ENCODE results near the gene GCLM. TPM values are rescaled to one million over a fixed set of nuclear protein-coding genes. Genes with fewer than 3 reads are reported as not detected.

GCLM gene
- total and polyA plus RNA-seq, 9 of the 15 experiments (the other 6 are each of a cell fraction or from before 2014, with no cell fraction given): 9.3 to 71.6 (median 24.5) TPM

- no peak for TF ChIP-seq ZNF655 (CRISPR knock-in tag; IDR thresholded peaks at IDR 0.05)
- no peak for TF ChIP-seq NFIX (CRISPR knock-in tag; IDR thresholded peaks at IDR 0.05; ENCODE audit: low read depth)
- no peak for TF ChIP-seq PREB (CRISPR knock-in tag; IDR thresholded peaks at IDR 0.05)
- TF ChIP-seq ZNF778 (CRISPR knock-in tag; IDR thresholded peaks at IDR 0.05): no peak
- TF ChIP-seq JUND (IDR thresholded peaks at IDR 0.05; ENCODE audit: borderline replicate concordance, low read depth, low read length): peak; percentile 90
- TF ChIP-seq JUND (tag; IDR thresholded peaks at IDR 0.05; ENCODE audit: borderline replicate concordance, low read depth, low read length): peak; percentile 86; the same call in 1 of the 3 replicates
- TF ChIP-seq BRF2 (IDR thresholded peaks at IDR 0.05; ENCODE audit: borderline replicate concordance, insufficient read depth, insufficient read length): no peak
- TF ChIP-seq SRSF9 (IDR thresholded peaks at IDR 0.05; ENCODE audit: borderline replicate concordance, low read depth, low read length): no peak
- TF ChIP-seq EHMT2 (IDR thresholded peaks at IDR 0.05): no peak
- TF ChIP-seq SIX5 (IDR thresholded peaks at IDR 0.05; ENCODE audit: borderline replicate concordance in 1 of 2, insufficient read depth in 1 of 2, low read depth in 1 of 2, low read length in 2 of 2): no peak
- TF ChIP-seq CHD7 (IDR thresholded peaks at IDR 0.05; ENCODE audit: low read depth, low read length): no peak
Measured at GRCh38 chr1:93909146-93910050, at the start of gene GCLM (continued).

Data from K562 (cell line).